Suprapubic skin (tissue), 4 donors: ENCODE results near the gene MAGI3. TPM values are rescaled to one million over a fixed set of nuclear protein-coding genes. Genes with fewer than 3 reads are reported as not detected.

Source experiments
- DNase-seq, 2 donors: peaks; one replicate each; pipeline ENCODE4 v3.0.0-alpha.2; 2019; ENCODE audit warnings: low spot score in 2 of 2
- H3K27ac ChIP-seq: fragments of 200-600 bp; sonication (generic); one replicate; pipeline ENCODE4 v1.5.1; 2019
- H3K27me3 ChIP-seq: fragments of 200-600 bp; sonication (generic); one replicate; pipeline ENCODE4 v1.5.1; 2019
- H3K36me3 ChIP-seq: fragments of 200-600 bp; sonication (generic); one replicate; pipeline ENCODE4 v1.5.1; 2019
- H3K4me1 ChIP-seq: fragments of 200-600 bp; sonication (generic); one replicate; pipeline ENCODE4 v1.5.1; 2019
- H3K4me3 ChIP-seq: fragments of 200-600 bp; sonication (generic); one replicate; pipeline ENCODE4 v1.5.1; 2019; ENCODE audit warnings: mild to moderate bottlenecking
- H3K9me3 ChIP-seq: fragments of 200-600 bp; sonication (generic); one replicate; pipeline ENCODE4 v1.5.1; 2019
- EP300 ChIP-seq: sonication (generic); formaldehyde crosslinking; IDR thresholded peaks from one replicate; pipeline ENCODE4 v1.6.1; 2017; ENCODE audit warnings: antibody characterized with exemption
- POLR2A ChIP-seq, 2 donors: fragments of 450-650 bp; IDR thresholded peaks; one replicate each; pipeline ENCODE4 v1.6.1; 2017; ENCODE audit warnings: antibody characterized with exemption in 2 of 2, mild to moderate bottlenecking in 2 of 2, moderate library complexity in 2 of 2
- POLR2AphosphoS5 ChIP-seq, 3 donors: sonication (generic); formaldehyde crosslinking; IDR thresholded peaks; one replicate each; pipeline ENCODE4 v1.6.1; 2017; ENCODE audit warnings: antibody characterized with exemption in 3 of 3
- WGBS: methylation state at CpG from one replicate; pipeline ENCODE4 v1.1.5; 2018; 5-methylcytosine and 5-hydroxymethylcytosine counted together
- total RNA-seq, 4 donors: library from RNA; depleted of rRNA; stranded (reverse); fragments of >200 nt; gene quantifications; one replicate each; pipeline ENCODE4 v1.1.0, GENCODE V29; 2016
- TF ChIP-seq, protein P1 (sequence below), 2 donors: fragments of 200-600 bp in 1 of 2; fragments of 450-650 bp in 1 of 2; sonication (generic) in 1 of 2; IDR thresholded peaks; one replicate each; pipeline ENCODE4 v1.5.1; 2016 to 2019; ENCODE audit warnings: antibody characterized with exemption in 2 of 2, mild to moderate bottlenecking in 1 of 2, moderate library complexity in 1 of 2

MAGI3 gene
- total RNA-seq, 4 donors from 2014 or later = 8.3 to 18.8 (median 10.7) TPM

DNA sequence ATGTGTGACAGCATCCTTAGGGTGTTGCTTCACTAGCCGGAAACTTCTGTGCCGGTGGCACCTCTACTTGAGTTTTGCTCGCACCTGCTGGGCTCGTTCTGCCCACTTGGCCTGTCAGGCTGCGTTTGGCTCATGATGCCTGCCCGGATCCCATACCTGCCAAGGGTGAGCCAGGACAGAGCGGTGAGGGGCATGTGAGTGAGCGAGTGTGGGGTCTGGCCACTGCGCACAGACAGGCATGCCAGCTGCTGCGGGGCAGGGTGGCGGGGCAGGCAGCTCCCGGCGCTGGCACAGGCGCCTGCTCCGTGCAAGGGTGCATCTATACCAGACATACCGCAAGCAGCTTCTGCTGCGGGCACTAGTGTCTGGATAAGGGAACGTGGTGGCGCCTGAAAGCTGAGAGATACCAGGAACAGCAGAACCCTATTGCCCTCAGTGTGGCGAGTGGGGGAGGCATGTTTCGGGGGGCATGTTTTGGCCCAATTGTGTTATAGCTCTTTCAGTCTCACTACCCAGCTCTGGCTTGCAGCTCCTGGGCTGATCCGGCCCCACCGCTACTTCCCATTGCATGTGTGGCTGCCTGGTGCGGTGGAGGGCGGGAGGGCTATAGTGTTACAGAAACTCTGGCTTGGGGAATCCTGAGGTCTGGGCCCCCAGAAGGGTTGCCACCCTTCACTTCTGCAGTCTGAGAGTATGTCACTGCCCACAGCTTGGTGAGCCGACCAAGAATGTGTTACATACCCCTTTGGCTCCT lies 32.2 kb downstream of the MAGI3 start:
- Histone ChIP-seq H3K4me3 (no peak overlapping the region), H3K27me3 (no peaks in the 10 kb centered on the region), H3K4me1 (no peaks in the 10 kb centered on the region), H3K9me3 (no peaks in the 10 kb centered on the region), H3K27ac (no peak overlapping the region), H3K36me3 (no peaks in the 10 kb centered on the region)
- WGBS = 98% methylated on average over 11 of the region's 26 CpGs
- TF ChIP-seq POLR2A (IDR thresholded peaks at IDR 0.05) (no peak), POLR2AphosphoS5 (IDR thresholded peaks at IDR 0.05) (no peak), EP300 (no peak)
- TF ChIP-seq, protein P1, sequence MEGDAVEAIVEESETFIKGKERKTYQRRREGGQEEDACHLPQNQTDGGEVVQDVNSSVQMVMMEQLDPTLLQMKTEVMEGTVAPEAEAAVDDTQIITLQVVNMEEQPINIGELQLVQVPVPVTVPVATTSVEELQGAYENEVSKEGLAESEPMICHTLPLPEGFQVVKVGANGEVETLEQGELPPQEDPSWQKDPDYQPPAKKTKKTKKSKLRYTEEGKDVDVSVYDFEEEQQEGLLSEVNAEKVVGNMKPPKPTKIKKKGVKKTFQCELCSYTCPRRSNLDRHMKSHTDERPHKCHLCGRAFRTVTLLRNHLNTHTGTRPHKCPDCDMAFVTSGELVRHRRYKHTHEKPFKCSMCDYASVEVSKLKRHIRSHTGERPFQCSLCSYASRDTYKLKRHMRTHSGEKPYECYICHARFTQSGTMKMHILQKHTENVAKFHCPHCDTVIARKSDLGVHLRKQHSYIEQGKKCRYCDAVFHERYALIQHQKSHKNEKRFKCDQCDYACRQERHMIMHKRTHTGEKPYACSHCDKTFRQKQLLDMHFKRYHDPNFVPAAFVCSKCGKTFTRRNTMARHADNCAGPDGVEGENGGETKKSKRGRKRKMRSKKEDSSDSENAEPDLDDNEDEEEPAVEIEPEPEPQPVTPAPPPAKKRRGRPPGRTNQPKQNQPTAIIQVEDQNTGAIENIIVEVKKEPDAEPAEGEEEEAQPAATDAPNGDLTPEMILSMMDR (IDR thresholded peaks at IDR 0.05) = no peak
- DNase-seq = no peak

GRCh38 chr1:113423826-113424225 lies 33.5 kb downstream of the MAGI3 start:
- Histone ChIP-seq H3K27me3 (no peaks in the 10 kb centered on the region), H3K27ac (no peak overlapping the region), H3K4me1 (no peaks in the 10 kb centered on the region), H3K4me3 (no peak overlapping the region), H3K36me3 (no peaks in the 10 kb centered on the region), H3K9me3 (no peaks in the 10 kb centered on the region)
- DNase-seq = no peak
- 90% methylated on average over 5 of the region's 14 CpGs for WGBS
- TF ChIP-seq POLR2AphosphoS5 (IDR thresholded peaks at IDR 0.05) = no peak
- TF ChIP-seq POLR2A (IDR thresholded peaks at IDR 0.05) = no peak
- TF ChIP-seq, protein P1 (IDR thresholded peaks at IDR 0.05) = no peak
- no peak for TF ChIP-seq EP300

DNA sequence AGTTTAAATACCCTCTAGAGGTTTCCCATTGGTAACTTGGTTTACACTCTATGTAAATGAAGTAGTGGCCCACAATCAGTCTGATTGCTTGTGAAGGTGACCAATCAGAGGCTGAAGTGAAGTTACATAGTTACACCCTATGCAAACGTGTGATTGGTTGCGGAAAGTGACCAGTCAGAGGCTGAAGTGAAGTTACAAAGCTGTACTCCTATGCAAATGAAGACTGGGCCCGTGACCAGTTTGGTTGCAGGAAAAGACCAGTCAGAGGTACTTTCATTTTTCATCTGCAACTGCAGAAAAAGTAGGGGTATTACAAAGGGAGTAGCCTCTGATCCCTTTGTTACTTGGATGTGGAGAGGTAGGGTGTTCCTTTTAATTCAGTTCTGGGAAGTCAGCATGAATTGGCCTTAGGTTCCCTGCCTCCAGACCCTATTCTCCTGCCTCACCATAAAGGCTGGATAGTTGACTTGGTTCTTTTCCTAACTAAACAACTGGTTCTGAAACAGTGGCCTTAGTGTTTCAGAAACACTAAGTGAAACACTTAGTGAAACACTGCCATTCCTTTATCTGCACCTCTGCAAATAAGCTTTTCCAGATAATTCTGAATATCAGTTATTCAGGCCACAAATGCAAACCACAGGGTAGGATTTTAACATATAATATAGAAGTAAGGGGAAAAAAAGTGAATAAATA lies 39.3 kb downstream of the MAGI3 start:
- Histone ChIP-seq H3K27me3 (no peaks in the 10 kb centered on the region), H3K4me1 (no peaks in the 10 kb centered on the region), H3K36me3 (no peaks in the 10 kb centered on the region), H3K9me3 (no peaks in the 10 kb centered on the region), H3K27ac (no peak overlapping the region), H3K4me3 (no peak overlapping the region)
- no peak for TF ChIP-seq POLR2A (IDR thresholded peaks at IDR 0.05)
- TF ChIP-seq EP300 = no peak
- TF ChIP-seq, protein P1 (IDR thresholded peaks at IDR 0.05) = no peak
- no peak for TF ChIP-seq POLR2AphosphoS5 (IDR thresholded peaks at IDR 0.05)
- no peak for DNase-seq
- WGBS = 93% methylated on average over 3 of the region's 3 CpGs

DNA sequence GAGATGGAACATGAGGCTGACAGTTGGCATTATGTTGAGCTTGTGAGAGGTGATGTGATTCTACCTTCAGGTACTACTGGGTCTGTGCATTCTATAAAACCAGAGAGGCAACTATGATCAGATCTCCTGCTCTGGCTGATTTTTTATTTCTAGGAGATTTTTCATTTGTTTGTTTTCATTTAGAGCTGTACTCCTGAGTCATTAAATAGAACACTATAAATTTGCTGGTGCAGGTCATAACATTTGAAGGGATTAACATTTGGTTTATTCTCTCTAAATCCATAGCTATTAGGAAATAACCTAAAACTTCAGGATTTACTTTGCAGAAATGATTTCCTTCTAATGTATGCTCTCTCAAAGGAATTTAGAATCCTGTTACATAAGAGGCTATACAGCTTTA lies 42.9 kb downstream of the MAGI3 start:
- H3K4me1 ChIP-seq = no peaks in the 10 kb centered on the region
- TF ChIP-seq, protein P1 (IDR thresholded peaks at IDR 0.05) = no peak
- TF ChIP-seq POLR2AphosphoS5 (IDR thresholded peaks at IDR 0.05) = no peak
- TF ChIP-seq POLR2A (IDR thresholded peaks at IDR 0.05) = no peak
- no peak for TF ChIP-seq EP300
- no peaks in the 10 kb centered on the region for H3K27me3 ChIP-seq

DNA sequence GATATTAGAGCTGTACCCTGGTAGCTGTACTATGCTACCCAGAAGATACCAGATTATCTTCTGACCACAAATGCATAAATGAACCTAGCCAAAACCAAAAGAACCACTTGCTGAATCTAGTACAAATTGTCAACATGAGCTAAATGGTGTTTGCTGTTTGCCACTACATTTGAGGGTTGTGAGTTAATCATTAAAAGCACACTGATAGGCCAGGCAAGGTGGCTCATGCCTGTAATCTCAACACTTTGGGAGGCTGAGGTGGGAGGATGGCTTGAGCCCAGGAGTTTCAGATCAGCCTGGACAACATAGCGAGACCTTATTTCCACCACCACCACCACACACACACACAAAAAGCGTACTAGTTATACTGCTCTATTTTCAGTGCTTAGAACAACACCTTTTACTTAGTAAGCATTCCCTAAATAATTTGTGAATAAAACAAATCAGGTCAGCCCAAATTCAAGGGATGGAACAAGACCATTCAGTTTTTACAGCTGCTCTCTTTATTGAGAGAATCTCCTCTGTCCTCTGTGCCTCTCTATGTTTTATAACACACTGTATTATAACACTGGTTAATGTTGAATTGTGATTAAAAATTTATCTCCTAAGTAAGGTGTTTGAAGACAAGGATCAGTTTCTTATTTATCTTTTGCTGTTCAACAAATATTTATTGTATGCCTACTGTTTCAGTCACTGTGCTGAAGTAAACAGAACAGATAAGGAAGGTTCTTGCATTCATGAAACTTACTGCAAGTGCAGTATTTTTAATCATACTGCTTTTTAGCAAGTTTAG lies 44.0 kb downstream of the MAGI3 start:
- Histone ChIP-seq H3K4me3 (no peak overlapping the region), H3K4me1 (no peaks in the 10 kb centered on the region), H3K27me3 (no peaks in the 10 kb centered on the region), H3K36me3 (no peaks in the 10 kb centered on the region), H3K27ac (no peak overlapping the region), H3K9me3 (no peaks in the 10 kb centered on the region)
- DNase-seq = no peak
- 96% methylated on average over 2 of the region's 2 CpGs for WGBS
- TF ChIP-seq, protein P1 (IDR thresholded peaks at IDR 0.05) = no peak
- no peak for TF ChIP-seq POLR2A (IDR thresholded peaks at IDR 0.05)
- no peak for TF ChIP-seq POLR2AphosphoS5 (IDR thresholded peaks at IDR 0.05)
- TF ChIP-seq EP300 = no peak

More for the DNA sequence above, 42.9 kb downstream of the MAGI3 start:
- H3K4me3 ChIP-seq = no peak overlapping the region
- no peak overlapping the region for H3K27ac ChIP-seq
- no peaks in the 10 kb centered on the region for H3K9me3 ChIP-seq
- no peaks in the 10 kb centered on the region for H3K36me3 ChIP-seq
- DNase-seq = no peak
